Stimulated activated naive CD8-positive, alpha-beta T cell treated with anti-CD3 and anti-CD28 coated beads, Interleukin-15, amount 100 ng/mL, for 72 hours (primary cell): ENCODE measurements around the gene PCDHA1.
A peak's percentile ranks its signal among the peaks of the same experiment; 100 is the strongest.
"Not testable (repeated sequence)": the region's sequence is repeated elsewhere in the genome, so short reads cannot be mapped to it uniquely, and the experiment has no call there.

Experiments used
- ATAC-seq: fragments of 150-1000 bp; cut with Tn5 transposase; 2 replicates; pipeline ENCODE4 v1.10.0; 2021; ENCODE audit warnings: mild to moderate bottlenecking, moderate library complexity
- DNase-seq, 2 donors: peaks; one replicate each; pipeline ENCODE4 v3.0.0; 2021 to 2022
- H3K27ac Mint-ChIP-seq, 2 donors: one replicate each; pipeline ENCODE4 v1.8.0; 2022; ENCODE audit warnings: mild to moderate bottlenecking in 2 of 2, mixed read lengths in 2 of 2, moderate library complexity in 2 of 2
- H3K27me3 Mint-ChIP-seq: one replicate; pipeline ENCODE4 v1.8.0; 2022; ENCODE audit warnings: mixed read lengths
- H3K4me1 Mint-ChIP-seq: one replicate; pipeline ENCODE4 v1.8.0; 2022; ENCODE audit warnings: mild to moderate bottlenecking, mixed read lengths
- H3K4me3 Mint-ChIP-seq, 2 donors: one replicate each; pipeline ENCODE4 v1.8.0; 2022; ENCODE audit warnings: mild to moderate bottlenecking in 2 of 2, mixed read lengths in 2 of 2, moderate library complexity in 1 of 2
- H3K9me3 Mint-ChIP-seq, 2 donors: one replicate each; pipeline ENCODE4 v1.8.0; 2022; ENCODE audit warnings: mixed read lengths in 2 of 2

The PCDHA1 gene

DNA sequence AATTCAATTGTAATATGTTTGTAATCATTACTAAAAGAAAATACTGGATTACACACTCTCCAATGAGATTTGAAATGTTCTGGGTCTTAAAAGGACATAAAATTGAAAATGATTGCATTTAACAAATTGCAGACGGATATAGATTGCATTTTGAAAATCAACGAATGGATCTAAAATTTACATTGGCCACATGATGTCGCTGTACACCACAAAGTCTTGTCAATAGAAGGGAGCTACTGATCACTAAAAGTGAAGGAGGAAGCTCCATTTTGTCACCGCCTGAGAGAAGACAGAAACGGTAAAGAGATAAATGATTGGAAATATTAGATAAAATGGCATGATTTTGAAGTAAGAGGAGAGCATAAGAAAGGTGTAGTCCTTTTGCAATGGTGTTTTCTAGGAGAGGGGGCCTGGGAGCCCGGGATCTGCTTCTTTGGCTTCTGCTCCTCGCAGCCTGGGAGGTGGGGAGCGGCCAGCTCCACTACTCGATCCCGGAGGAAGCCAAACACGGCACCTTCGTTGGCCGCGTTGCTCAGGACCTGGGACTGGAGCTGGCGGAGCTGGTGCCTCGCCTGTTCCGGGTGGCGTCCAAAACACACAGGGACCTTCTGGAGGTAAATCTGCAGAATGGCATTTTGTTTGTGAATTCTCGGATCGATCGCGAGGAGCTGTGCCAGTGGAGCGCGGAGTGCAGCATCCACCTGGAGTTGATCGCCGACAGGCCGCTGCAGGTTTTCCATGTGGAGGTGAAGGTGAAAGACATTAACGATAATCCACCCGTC lies at the start of gene PCDHA1:
Gene PCDHA1, plus strand, starts transcription at position 236 of the 782 bp plus-strand sequence.
- no peak for ATAC-seq
- Mint-ChIP-seq H3K4me1 (no peaks in the 10 kb centered on the region), H3K4me3 (no peak within 1 kb of the TSS), H3K9me3 (peaks cover 21 to 59% of the 10 kb centered on the region in 2 donors), H3K27ac (no peak within 1 kb of the TSS), H3K27me3 (peaks cover 30% of the 10 kb centered on the region)
- no peak for DNase-seq

DNA sequence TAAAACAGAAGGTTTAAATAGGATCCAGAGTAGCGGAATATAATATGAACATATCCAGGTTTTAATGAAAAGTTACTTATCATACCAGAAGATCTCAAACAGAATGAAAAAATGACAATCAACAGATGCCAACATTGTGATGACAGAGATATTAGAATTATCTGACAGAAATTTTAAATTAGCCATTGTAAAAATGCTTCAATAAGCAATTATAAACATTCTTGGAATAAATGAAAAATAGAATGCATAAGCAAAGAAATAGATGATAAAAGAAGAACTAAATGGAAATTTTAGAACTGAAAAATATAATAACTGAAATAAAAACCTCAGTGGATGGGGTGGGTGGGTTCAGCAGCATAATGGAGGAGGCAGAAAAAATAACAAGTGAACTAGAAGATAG lies 48.5 kb upstream of the PCDHA1 start:
- ATAC-seq = no peak
- Mint-ChIP-seq H3K27ac (no peak overlapping the region), H3K4me1 (no peaks in the 10 kb centered on the region), H3K9me3 (peaks cover 9 to 19% of the 10 kb centered on the region in 2 donors), H3K4me3 (no peak overlapping the region), H3K27me3 (peaks cover 39% of the 10 kb centered on the region)
- DNase-seq = no peak

DNA sequence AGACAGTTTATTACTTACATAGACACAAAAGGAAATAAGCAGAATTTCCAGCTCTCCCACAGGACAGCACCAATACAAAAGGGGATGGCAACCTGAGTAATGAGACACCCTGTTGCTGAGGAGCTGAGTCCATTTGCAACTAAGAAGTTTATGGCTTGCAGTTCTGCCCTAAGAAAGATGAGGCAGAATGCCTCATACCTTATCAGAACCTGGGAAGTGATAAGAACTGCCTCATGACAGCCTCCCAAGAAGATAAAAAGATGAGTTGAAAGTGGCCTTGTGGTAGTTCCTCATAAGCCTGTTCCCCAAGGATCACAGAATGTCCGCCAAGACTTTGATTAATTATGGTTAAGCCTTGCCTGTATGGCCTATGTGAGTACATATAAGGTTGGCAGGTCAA lies 44.0 kb upstream of the PCDHA1 start:
- Mint-ChIP-seq H3K27me3 (peaks cover 5% of the 10 kb centered on the region), H3K4me3 (no peak overlapping the region), H3K9me3 (peaks cover 22 to 29% of the 10 kb centered on the region in 2 donors), H3K27ac (no peak overlapping the region), H3K4me1 (no peaks in the 10 kb centered on the region)
- ATAC-seq (no peak), DNase-seq (no peak)

DNA sequence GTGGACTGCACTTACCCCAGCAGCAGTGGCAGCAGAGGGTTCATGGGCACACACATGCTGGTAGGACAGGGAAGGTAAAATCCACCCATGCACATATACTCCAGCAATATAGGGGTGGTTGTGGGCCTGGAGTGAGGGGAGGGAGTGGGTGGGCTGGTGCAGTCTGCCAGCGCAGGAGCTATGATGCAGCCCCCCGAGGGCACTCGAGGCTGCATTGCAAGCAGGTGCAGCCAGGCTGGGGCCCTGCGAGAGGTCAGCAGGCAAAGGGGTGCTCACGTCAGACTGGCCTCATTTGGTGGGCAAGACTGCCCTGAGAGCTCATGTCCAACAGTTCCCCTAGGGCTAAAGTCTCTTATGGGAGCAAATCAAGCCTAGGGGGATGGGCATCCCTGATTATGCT lies 32.4 kb upstream of the PCDHA1 start:
- H3K4me3 Mint-ChIP-seq = no peak overlapping the region
- no peak for ATAC-seq
- DNase-seq = no peak
- H3K9me3 Mint-ChIP-seq = peaks cover 71 to 74% of the 10 kb centered on the region in 2 donors
- H3K27me3 Mint-ChIP-seq = no peaks in the 10 kb centered on the region
- H3K27ac Mint-ChIP-seq = no peak overlapping the region
- no peaks in the 10 kb centered on the region for H3K4me1 Mint-ChIP-seq

DNA sequence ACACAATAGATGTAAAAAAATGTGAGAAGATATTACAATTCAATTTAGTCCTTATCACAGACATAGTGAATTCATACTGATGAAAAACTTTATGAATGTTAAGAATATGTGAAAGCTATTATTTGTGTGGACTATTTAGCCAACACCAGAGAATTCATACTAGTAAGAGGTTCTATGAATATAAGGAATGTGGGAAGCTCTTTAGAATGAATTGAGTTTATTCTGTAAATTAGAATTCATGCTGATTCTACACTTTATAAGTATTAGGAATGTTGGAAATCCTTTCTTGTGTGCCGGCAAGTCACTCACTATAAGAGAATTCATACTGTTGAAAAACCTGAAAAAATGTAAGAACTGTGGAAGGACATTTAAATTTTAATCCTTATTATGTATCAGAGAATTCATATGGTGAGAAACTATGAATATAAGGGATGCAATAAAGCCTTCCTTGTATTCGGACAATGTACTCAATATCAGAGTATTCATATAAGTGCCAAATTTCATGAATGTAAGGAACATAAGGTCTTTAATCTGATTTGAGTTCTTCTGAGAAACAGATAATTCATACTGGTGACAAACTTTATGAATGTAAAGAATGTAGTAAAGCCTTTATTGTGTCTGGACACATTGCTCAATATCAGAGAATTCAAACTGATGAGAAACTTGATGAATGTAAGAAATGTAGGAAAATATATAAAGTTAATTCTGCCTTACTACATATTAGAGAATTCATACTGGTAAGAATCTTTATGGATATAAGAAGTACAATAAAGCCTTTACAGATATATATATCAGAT lies 21.6 kb upstream of the PCDHA1 start:
- ATAC-seq = no peak
- H3K4me3 Mint-ChIP-seq = no peak overlapping the region
- no peak for DNase-seq
- H3K9me3 Mint-ChIP-seq = peaks cover 40 to 68% of the 10 kb centered on the region in 2 donors
- no peaks in the 10 kb centered on the region for H3K4me1 Mint-ChIP-seq
- no peaks in the 10 kb centered on the region for H3K27me3 Mint-ChIP-seq
- no peak overlapping the region for H3K27ac Mint-ChIP-seq

DNA sequence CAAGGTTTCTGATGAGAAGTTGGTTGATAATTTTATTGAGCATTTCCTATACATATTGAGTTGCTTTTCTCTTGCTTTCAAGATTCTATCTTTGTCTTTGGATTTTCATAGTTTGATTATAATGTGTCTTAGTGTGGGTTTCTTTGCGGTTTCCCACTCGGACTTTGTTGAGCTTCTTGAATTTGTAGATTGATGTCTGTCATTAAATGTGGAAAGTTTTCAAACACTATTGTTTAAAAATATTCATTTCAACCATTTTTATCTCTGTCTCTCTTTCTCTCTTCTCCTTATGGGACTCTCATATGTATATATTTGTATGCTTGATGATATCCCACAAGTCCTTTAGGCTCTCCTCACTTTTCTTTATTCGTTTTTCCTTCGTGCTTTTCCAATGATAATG lies 18.5 kb upstream of the PCDHA1 start:
- ATAC-seq (no peak), DNase-seq (no peak)
- Mint-ChIP-seq H3K4me1 (no peaks in the 10 kb centered on the region), H3K27me3 (no peaks in the 10 kb centered on the region), H3K27ac (no peak overlapping the region), H3K4me3 (no peak overlapping the region), H3K9me3 (peaks cover 44 to 62% of the 10 kb centered on the region in 2 donors)

DNA sequence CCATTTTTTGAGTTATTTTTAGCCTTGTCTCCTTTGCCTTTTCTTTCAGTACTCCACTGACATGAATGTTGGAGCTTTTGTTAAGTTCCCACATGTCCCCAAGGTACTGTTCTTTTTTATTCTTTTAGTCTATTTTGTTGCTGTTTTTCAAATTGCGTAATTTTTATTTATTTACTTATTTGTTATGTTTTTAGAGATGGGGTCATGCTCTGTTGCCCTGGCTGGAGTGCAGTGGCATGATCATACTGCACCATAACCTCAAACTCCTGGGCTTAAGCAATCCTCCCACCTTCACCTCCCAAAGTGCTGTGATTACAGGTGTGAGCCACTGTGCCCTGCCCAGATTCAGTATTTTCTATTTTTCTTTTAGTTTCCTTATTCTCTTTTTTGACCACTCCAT lies 5.4 kb upstream of the PCDHA1 start:
- ATAC-seq = no peak
- Mint-ChIP-seq H3K9me3 (peaks cover 39 to 61% of the 10 kb centered on the region in 2 donors), H3K27me3 (no peaks in the 10 kb centered on the region), H3K4me1 (no peaks in the 10 kb centered on the region), H3K27ac (peak overlapping the region in 1 of 2 donors; percentile 20), H3K4me3 (no peak overlapping the region)
- no peak for DNase-seq

DNA sequence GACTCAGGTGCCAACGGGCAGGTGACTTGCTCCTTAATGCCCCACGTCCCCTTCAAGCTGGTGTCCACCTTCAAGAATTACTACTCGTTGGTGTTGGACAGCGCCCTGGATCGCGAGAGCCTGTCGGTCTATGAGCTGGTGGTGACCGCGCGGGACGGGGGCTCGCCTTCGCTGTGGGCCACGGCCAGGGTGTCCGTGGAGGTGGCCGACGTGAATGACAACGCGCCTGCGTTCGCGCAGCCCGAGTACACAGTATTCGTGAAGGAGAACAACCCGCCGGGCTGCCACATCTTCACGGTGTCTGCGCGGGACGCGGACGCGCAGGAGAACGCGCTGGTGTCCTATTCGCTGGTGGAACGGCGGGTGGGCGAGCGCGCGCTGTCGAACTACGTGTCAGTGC lies 1.5 kb downstream of the PCDHA1 start:
- H3K9me3 Mint-ChIP-seq = peaks cover 19 to 59% of the 10 kb centered on the region in 2 donors
- not testable (repeated sequence) for ATAC-seq, H3K27ac Mint-ChIP-seq, H3K4me1 Mint-ChIP-seq, H3K4me3 Mint-ChIP-seq, DNase-seq
- peaks cover 30% of the 10 kb centered on the region for H3K27me3 Mint-ChIP-seq

DNA sequence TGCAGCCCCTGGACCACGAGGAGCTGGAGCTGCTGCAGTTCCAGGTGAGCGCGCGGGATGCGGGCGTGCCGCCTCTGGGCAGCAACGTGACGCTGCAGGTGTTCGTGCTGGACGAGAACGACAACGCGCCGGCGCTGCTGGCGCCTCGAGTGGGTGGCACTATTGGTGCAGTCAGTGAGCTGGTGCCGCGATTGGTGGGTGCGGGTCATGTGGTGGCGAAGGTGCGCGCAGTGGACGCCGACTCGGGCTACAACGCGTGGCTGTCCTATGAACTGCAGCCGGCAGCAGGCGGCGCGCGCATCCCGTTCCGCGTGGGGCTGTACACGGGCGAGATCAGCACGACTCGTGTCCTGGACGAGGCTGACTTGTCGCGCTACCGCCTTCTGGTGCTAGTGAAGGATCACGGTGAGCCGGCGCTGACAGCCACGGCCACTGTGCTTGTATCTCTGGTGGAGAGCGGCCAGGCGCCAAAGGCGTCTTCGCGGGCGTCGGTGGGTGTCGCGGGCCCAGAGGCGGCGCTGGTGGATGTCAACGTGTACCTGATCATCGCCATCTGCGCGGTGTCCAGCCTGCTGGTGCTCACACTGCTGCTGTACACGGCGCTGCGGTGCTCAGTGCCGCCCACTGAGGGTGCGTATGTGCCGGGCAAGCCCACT lies 2.0 kb downstream of the PCDHA1 start:
- DNase-seq, H3K4me3 Mint-ChIP-seq, H3K27ac Mint-ChIP-seq, H3K4me1 Mint-ChIP-seq, ATAC-seq: not testable (repeated sequence)
- Mint-ChIP-seq H3K27me3 (peaks cover 33% of the 10 kb centered on the region), H3K9me3 (peaks cover 24 to 57% of the 10 kb centered on the region in 2 donors)

DNA sequence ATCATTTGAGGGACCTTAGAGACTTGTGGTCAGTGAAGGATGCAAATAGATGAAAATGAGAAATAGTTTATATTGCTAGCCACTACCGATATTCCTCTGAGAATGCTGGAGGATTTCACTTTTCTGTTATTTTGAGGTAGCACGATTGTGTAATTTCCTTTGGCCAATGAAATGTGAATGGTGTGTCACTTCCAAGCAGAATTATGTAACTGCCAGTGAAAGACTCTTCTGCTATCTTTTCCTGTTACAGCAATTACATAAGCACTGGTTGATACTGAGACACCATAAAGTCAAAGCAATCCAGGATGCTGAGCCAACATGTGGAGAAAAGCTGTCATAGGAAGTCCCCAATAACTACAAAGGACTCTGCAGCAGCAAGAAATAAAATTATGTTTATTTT lies 5.1 kb downstream of the PCDHA1 start:
- H3K9me3 Mint-ChIP-seq = peaks cover 23 to 44% of the 10 kb centered on the region in 2 donors
- H3K27ac Mint-ChIP-seq = no peak overlapping the region
- DNase-seq (no peak), ATAC-seq (no peak)
- no peak overlapping the region for H3K4me3 Mint-ChIP-seq
- H3K27me3 Mint-ChIP-seq = peaks cover 39% of the 10 kb centered on the region
- no peaks in the 10 kb centered on the region for H3K4me1 Mint-ChIP-seq

DNA sequence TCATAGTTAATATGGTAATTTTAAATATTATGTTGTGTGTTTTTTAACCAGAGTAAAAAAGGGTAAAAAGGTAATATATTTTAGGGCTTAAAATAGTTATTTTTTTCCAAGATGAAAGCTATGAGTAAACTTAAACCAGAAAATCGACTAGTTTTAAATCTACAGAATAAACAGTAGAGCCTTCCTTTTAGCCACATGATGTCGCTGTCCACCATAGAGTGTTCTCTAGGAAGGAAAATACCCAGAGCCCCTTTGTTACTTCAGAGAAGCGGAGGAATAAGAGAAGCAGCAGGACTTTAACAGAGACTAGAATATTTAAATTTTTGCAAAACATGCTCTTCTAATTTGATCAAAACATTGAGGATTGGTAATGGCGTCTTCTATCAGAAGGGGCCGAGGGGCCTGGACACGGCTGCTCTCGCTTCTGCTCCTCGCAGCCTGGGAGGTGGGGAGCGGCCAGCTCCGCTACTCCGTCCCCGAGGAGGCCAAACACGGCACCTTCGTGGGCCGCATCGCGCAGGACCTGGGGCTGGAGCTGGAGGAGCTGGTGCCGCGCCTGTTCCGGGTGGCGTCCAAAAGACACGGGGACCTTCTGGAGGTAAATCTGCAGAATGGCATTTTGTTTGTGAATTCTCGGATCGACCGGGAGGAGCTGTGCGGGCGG lies 8.8 kb downstream of the PCDHA1 start, which contains the start of gene PCDHA2:
Gene PCDHA2, plus strand, starts transcription at position 258 of the 664 bp plus-strand sequence.
- Mint-ChIP-seq H3K4me3 (no peak within 1 kb of the TSS), H3K9me3 (peaks cover 20 to 21% of the 10 kb centered on the region in 2 donors), H3K27me3 (peaks cover 16% of the 10 kb centered on the region), H3K4me1 (no peaks in the 10 kb centered on the region), H3K27ac (no peak within 1 kb of the TSS)
- DNase-seq = no peak
- ATAC-seq = no peak

DNA sequence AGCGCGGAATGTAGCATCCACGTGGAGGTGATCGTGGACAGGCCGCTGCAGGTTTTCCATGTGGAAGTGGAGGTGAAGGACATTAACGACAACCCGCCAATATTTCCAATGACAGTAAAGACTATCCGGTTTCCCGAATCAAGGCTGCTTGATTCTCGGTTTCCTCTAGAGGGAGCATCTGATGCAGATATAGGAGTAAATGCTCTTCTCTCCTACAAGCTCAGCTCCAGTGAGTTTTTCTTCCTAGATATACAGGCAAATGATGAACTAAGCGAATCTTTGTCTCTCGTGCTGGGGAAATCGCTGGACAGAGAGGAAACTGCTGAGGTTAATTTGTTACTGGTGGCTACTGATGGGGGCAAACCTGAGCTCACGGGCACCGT lies 9.3 kb downstream of the PCDHA1 start:
- Mint-ChIP-seq H3K4me1 (no peaks in the 10 kb centered on the region), H3K27ac (no peak overlapping the region), H3K9me3 (peaks cover 21 to 23% of the 10 kb centered on the region in 2 donors), H3K27me3 (peaks cover 14% of the 10 kb centered on the region), H3K4me3 (no peak overlapping the region)
- no peak for DNase-seq
- no peak for ATAC-seq

DNA sequence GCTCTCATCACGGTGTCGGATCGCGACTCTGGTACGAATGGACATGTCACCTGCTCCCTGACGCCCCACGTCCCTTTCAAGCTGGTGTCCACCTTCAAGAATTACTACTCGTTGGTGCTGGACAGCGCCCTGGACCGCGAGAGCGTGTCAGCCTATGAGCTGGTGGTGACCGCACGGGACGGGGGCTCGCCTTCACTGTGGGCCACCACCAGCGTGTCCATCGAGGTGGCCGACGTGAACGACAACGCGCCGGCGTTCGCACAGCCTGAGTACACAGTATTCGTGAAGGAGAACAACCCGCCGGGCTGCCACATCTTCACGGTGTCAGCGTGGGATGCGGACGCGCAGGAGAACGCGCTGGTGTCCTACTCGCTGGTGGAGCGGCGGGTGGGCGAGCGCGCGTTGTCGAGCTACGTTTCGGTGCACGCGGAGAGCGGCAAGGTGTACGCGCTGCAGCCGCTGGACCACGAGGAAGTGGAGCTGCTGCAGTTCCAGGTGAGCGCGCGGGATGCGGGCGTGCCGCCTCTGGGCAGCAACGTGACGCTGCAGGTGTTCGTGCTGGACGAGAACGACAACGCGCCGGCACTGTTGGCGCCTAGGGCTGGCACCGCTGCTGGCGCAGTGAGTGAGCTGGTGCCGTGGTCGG lies 10.3 kb downstream of the PCDHA1 start:
- not testable (repeated sequence) for H3K4me3 Mint-ChIP-seq, H3K27ac Mint-ChIP-seq, H3K4me1 Mint-ChIP-seq, ATAC-seq, DNase-seq
- peaks cover 17 to 23% of the 10 kb centered on the region in 2 donors for H3K9me3 Mint-ChIP-seq
- peaks cover 14% of the 10 kb centered on the region for H3K27me3 Mint-ChIP-seq

DNA sequence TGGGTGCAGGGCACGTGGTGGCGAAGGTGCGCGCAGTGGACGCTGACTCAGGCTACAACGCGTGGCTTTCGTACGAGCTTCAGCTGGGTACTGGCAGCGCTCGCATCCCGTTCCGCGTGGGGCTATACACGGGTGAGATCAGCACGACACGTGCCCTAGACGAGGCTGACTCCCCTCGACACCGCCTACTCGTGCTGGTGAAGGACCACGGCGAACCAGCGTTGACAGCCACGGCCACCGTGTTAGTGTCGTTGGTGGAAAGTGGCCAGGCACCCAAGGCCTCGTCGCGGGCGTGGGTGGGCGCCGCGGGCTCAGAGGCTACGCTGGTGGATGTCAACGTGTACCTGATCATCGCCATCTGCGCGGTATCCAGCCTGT lies 10.8 kb downstream of the PCDHA1 start:
- Mint-ChIP-seq H3K27ac (no peak overlapping the region), H3K4me1 (no peaks in the 10 kb centered on the region), H3K4me3 (no peak overlapping the region), H3K27me3 (peaks cover 14% of the 10 kb centered on the region), H3K9me3 (peaks cover 15 to 23% of the 10 kb centered on the region in 2 donors)
- ATAC-seq (no peak), DNase-seq (no peak)
